Measurements from ENCODE around the gene NT5DC2. TPM values are rescaled to one million over a fixed set of nuclear protein-coding genes. Genes with fewer than 3 reads are reported as not detected.

Gene NT5DC2
- polyA plus RNA-seq, 3 donors, result 0.66 to 28.4 (median 0.67) TPM

GRCh38 chr3:52504977-52505376 lies 28.7 kb downstream of the NT5DC2 start:
- Mint-ChIP-seq H3K27ac (no peak overlapping the region), H3K4me1 (peaks cover 12% of the 10 kb centered on the region), H3K36me3 (peaks cover 71 to 96% of the 10 kb centered on the region in 2 donors), H3K27me3 (ENCODE audit: low read depth in 3 of 3) (peaks cover 0 to 3% (median 0%) of the 10 kb centered on the region in 3 donors), H3K9me3 (no peaks in the 10 kb centered on the region), H3K4me3 (no peak overlapping the region)
- Histone ChIP-seq H3K4me1 (ENCODE audit: control insufficient read depth in 1 of 2, insufficient read depth in 2 of 2, low read length in 2 of 2) (peaks cover 13% of the 10 kb centered on the region in 2 donors), H3K4me2 (replicated peaks; ENCODE audit: extremely low read depth, low read length, poor library complexity, severe bottlenecking) (no peak overlapping the region), H3K79me2 (ENCODE audit: insufficient read depth, low read length) (peaks cover 16% of the 10 kb centered on the region), H3K27me3 (ENCODE audit: control insufficient read depth in 2 of 2, insufficient read depth in 2 of 2, low read length in 2 of 2) (no peaks in the 10 kb centered on the region), H3K9ac (ENCODE audit: insufficient read depth, low read length, poor library complexity, severe bottlenecking) (no peak overlapping the region), H4K20me1 (ENCODE audit: insufficient read depth, low read length) (peaks cover 8% of the 10 kb centered on the region), H3K36me3 (replicated peaks in 1 of 2; ENCODE audit: control insufficient read depth in 1 of 2, insufficient read depth in 2 of 2, low read length in 2 of 2) (peaks cover 84 to 86% of the 10 kb centered on the region in 2 donors), H2AFZ (ENCODE audit: insufficient read depth, low read depth, low read length, poor library complexity, severe bottlenecking) (no peak overlapping the region), H3K4me3 (replicated peaks in 1 of 3; ENCODE audit: low read depth in 2 of 3, low read length in 3 of 3) (no peak overlapping the region), H3K27ac (ENCODE audit: low read depth in 1 of 2, low read length in 2 of 2) (no peak overlapping the region), H3K9me3 (replicated peaks in 1 of 2; ENCODE audit: control insufficient read depth in 1 of 2, insufficient read depth in 1 of 2, low read length in 2 of 2) (no peaks in the 10 kb centered on the region)
- intact Hi-C loops (cut with micrococcal nuclease), result no loop called here
- TF ChIP-seq CTCF (IDR thresholded peaks at IDR 0.05), result no peak
- 97% methylated on average over 7 of the region's 10 CpGs for WGBS (ENCODE audit: insufficient coverage)
- DNase-seq, result no peak

GRCh38 chr3:52503788-52504424 lies 29.8 kb downstream of the NT5DC2 start:
- no peak for TF ChIP-seq CTCF (IDR thresholded peaks at IDR 0.05)
- H3K79me2 ChIP-seq (ENCODE audit: insufficient read depth, low read length), result peaks cover 19% of the 10 kb centered on the region
- H3K36me3 Mint-ChIP-seq, result peaks cover 60 to 86% of the 10 kb centered on the region in 2 donors
- no peaks in the 10 kb centered on the region for H3K27me3 ChIP-seq (ENCODE audit: control insufficient read depth in 2 of 2, insufficient read depth in 2 of 2, low read length in 2 of 2)
- peaks cover 3% of the 10 kb centered on the region for H4K20me1 ChIP-seq (ENCODE audit: insufficient read depth, low read length)
- H3K9me3 ChIP-seq (replicated peaks in 1 of 2; ENCODE audit: control insufficient read depth in 1 of 2, insufficient read depth in 1 of 2, low read length in 2 of 2), result no peaks in the 10 kb centered on the region
- H3K27me3 Mint-ChIP-seq (ENCODE audit: low read depth in 3 of 3), result peaks cover 0 to 3% (median 0%) of the 10 kb centered on the region in 3 donors
- H3K9ac ChIP-seq (ENCODE audit: insufficient read depth, low read length, poor library complexity, severe bottlenecking), result no peak overlapping the region
- no peaks in the 10 kb centered on the region for H3K9me3 Mint-ChIP-seq
- H3K4me3 Mint-ChIP-seq, result no peak overlapping the region
- DNase-seq, result no peak
- no peak overlapping the region for H3K4me3 ChIP-seq (replicated peaks in 1 of 3; ENCODE audit: low read depth in 2 of 3, low read length in 3 of 3)
- H3K4me2 ChIP-seq (replicated peaks; ENCODE audit: extremely low read depth, low read length, poor library complexity, severe bottlenecking), result no peak overlapping the region
- intact Hi-C loops (cut with micrococcal nuclease), result no loop called here
- no peak overlapping the region for H2AFZ ChIP-seq (ENCODE audit: insufficient read depth, low read depth, low read length, poor library complexity, severe bottlenecking)
- 92% methylated on average over 11 of the region's 23 CpGs for WGBS (ENCODE audit: insufficient coverage)
- H3K36me3 ChIP-seq (replicated peaks in 1 of 2; ENCODE audit: control insufficient read depth in 1 of 2, insufficient read depth in 2 of 2, low read length in 2 of 2), result peaks cover 73 to 76% of the 10 kb centered on the region in 2 donors
- H3K4me1 ChIP-seq (ENCODE audit: control insufficient read depth in 1 of 2, insufficient read depth in 2 of 2, low read length in 2 of 2), result peaks cover 24% of the 10 kb centered on the region in 2 donors
- H3K27ac ChIP-seq (ENCODE audit: low read depth in 1 of 2, low read length in 2 of 2), result no peak overlapping the region
- peaks cover 20% of the 10 kb centered on the region for H3K4me1 Mint-ChIP-seq
- peak overlapping the region in 1 of 7 donors; percentile 30 for H3K27ac Mint-ChIP-seq
